Activated CD4-positive, alpha-beta T cell treated with anti-CD3 and anti-CD28 coated beads for 1 hour (primary cell): ENCODE results near the gene MEX3A.

Experiments
- DNase-seq: peaks from one replicate; pipeline ENCODE4 v3.0.0-alpha.2; 2020

MEX3A gene

DNA sequence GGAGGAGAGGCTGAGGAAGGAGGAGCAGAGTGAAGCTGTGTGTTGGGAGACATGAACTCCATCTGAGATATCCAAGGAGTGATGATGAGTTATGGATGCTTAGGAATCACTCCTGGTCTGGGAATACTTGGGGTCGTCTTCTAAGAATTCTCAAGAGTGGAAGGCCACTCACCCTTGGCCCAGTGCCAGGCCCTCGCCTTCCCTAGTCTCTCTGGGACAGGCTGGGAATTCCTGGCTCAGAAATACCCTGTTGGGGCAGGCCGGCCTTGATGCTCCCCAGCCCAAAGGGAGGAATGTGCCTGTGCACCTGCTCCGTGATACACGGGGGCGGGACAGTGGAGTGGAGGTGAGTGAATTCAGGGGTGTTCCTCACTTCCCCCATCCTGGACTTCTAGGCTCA lies 19.6 kb upstream of the MEX3A start:
- DNase-seq, result no peak

DNA sequence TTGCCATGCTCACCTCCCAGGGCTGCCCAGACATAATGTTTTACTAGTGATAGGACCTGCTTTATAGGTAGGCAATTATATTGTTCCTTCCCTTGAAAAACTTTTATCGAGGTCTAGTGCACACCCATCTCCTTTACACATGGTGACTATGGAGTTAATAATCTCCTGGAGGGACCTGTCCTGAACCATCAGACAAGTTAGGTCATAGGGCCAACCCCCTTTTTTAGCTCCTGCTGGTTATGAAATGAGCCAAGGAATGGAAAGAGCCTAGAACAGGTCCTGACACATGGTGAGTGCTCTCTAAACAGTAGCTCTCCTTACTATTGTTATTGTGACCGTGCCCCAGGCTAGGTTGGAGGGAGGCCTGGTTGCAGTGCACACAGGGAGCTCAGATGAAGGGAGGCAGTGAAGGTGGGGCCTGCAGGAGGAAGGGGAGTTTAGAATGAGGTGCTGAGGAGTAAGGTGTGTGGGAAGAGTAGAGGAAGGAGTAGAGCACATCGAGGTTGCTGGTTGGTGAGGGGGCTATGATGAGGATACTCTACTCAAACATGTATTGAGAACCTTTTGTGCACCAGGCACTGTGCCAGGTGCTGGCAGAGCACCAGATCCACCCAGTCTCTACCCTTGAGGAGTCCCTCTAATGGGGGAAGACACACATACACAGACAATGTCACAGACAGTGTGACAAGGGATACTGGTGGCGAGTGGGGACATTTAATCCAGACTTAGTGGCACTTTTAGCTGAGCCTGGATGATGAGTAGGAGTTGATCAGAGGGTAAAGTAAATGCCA lies 18.1 kb upstream of the MEX3A start:
- no peak for DNase-seq

DNA sequence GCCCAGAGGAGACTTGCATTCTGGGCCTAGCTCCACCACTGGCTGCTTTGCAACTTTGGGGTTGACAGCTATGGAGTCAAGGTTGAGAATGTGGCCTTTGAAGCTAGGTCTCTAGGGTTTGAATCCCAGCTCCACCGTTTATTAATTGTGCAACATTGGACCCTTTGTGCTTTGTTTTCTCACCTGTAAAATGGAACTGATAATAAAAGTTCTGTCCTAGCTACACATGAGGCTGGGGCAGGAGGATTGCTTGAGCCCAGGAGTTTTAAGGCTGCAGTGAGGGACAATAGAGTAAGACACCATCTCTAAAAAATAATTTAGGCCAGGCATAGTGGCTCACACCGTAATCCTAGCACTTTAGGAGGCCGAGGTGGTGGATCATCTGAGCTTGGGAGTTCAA lies 17.0 kb upstream of the MEX3A start:
- no peak for DNase-seq

DNA sequence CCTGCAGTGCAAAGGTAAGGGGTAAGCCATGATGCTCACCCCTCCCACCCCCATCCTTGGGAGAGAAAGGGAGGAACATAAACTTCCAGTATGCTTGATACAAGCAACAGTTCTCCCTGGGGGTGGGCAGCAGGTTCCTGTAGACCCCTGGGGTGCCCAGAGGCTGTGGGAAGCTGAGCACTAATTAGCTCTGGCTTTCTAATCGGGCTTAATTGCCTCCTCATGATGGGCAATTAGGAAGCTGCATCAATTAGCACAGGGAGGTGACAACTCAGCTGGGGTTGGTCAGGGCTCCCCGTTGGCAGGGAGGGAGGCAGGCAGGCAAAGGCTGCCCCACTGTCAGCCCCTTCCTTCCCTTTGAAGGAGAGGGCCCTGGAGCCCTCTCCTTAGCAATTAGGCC lies 16.5 kb upstream of the MEX3A start:
- DNase-seq, result no peak

DNA sequence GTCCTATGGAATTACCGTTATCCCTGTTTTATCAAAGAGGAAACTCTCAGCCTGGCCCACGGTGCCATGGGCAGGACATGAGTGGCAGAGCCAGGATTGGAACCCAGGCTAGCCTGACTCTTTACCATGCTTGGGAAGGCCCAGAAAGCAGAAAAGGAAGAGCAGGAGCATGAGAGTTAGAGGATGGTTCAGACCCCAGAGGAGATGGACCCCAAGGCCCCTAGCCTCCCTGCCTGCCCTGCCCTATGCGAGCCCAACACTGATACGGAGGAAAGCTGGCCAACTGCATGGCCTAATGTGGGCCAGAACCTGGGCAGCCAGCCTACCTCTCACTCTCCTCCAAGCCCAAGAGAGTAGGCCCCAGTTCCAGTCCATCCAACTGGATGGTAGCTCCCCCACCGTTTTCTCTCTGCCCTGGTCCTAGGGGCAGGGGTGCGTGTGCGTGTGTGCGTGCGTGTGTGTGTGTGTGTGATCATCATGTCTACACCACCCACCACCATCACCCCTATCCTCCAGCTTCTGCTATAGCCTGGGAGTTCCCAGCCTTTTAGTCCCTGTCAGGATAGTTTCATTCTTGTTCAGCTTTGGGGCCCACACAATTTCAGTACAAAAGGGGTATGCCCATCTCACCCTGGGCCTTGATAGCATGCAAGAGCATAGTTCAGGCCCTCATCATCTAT lies 15.4 kb upstream of the MEX3A start:
- DNase-seq, result no peak

DNA sequence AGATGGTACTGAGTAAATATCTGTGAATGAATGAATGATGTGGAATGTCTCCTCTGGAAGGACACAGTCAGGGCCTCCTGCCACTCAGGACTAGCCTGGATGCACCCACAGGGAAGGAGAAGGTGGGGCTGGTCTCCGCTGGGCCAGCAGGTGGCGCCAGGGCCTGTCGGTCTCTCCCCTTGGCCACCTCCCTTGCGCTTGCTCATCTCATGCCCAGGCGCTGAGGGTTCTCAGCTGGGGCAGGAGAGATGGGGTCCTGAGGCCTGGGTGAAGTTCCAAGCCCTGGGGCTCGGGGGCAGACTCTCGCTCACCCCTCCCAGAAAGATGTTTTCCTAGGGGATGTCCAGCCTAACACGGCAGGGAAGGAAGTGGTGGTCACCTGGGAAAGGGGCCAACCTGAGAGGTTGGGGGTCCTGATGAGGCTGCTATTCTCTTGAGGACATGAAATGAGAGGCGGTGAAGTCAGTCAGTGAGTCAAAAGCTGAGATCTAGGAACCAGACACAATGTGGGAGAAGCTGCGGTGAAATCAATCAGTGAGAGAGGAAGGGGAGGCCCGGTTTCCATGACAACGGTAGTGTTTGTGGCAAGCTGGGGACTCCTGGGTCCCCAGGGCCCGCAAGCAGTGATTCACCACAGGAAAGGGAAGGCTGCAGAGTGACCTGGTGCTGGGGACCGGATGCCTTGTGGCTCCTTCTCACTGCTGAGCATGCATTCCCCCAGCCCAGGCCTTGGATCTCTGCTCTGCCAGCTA lies 14.6 kb upstream of the MEX3A start:
- peak; percentile 74 for DNase-seq

DNA sequence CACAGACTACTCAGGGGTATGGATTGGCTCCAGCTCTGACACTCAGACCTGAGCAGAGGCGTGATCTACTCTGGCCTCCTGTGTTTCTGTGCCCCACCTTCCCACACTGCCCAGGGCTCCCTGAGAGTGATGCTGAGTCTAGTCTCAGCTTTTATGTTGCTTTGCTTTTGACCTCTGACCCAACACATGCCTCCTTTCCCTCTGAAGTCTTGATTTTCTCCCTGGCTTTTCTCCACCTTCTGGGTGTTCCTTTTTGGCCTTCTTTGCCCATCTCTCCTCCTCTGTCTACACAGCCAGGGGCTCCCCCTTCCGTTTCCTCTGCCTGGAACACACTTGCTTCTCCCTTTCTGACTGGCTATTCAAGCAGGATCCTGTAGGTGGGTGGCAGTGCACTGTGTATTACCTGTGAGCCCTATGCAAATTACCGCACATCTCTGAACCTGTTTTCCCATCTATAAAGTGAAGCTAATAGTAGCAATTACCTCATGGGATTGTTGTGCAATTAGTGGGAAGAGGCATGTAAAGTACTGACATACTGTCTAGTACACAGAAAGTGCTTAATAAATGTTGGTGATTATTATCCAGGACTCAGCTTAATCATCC lies 13.7 kb upstream of the MEX3A start:
- no peak for DNase-seq

DNA sequence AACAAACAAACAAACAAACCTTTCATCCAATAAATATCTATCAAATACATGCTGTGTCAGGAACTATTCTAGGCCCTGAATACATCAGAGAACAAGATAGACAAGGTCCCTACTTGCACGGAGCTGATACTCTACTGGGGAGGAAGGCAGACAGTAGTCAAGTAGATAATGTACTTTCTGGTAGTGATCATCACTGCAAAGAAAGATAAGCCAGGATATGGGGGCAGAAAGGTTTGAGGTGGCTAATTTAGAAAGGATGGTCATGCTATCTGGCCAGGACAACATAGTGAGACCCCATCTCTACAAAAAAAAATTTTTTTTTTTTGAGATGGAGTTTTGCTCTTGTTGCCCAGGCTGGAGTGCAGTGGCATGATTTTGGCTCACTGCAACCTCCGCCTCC lies 9.3 kb upstream of the MEX3A start:
- DNase-seq, result no peak

DNA sequence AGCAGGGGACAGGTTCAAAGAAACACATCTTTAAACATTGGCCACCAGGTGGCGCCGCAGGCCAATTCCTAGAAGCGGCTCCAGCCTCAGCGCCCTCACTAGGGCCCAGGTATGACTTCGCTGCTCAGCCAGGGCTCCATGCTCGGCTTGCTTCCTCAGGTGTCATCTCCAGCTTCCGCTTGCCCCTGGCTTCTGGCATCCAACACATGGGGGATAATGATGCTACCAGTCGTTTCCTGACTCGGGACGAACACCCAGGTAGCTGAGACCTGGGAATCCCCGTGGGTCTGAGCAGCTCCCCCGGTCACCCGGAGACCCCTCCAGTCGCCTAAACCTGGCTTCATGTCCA lies 8.5 kb upstream of the MEX3A start:
- DNase-seq, result peak; percentile 86

DNA sequence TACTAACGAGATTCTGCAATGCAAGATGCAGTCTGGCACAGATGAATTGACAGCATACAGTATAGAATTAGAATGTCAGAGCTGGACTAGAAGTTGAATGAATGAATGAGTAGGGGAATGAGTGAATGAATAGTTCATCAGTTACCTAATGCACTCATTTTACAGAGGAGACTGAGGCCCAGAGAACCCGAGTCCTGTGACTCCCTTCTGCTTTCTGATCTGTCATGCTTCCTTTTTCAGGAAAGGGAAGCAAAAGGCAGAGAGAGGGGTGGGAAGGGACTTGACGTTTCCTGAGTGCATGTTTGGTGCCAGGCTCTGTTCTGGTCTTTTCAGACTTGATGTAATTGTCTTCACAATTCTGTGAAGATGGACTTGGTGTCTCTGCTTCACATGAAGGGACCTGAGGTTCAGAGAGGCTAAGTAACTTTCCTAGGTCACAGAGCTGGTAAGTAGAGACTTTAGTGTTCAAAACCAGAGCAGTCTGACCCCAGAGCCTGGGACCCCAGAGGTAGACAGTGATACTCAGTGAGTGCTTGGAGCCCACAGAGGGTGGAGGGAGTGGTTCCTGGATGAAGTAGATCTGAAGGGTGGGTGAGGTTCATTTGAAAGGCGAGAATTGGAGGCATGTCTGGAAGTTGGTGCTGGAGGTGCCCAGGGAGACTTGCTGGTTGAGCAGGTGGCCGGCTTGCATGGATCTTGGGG lies 8.0 kb upstream of the MEX3A start:
- no peak for DNase-seq

DNA sequence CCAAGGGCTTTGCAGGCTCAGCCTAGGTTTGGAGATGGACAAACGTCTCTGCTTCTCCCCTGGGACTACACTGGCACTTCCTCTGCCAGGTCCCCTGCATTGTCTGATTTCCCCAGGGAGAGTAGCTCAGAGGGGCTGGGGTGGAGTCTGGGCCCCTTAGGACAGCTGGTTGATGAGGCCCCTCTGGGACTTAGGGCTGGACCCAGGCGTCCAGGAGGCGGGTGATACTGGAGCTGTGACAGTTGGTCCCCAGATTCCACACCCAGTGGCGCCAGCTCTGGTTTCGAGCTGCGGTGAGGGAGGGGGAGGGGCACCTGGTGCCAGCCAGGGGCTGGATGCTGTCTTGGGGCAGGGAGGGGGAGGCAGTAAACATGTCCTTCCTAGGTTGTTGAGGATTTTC lies 7.4 kb upstream of the MEX3A start:
- DNase-seq, result no peak

DNA sequence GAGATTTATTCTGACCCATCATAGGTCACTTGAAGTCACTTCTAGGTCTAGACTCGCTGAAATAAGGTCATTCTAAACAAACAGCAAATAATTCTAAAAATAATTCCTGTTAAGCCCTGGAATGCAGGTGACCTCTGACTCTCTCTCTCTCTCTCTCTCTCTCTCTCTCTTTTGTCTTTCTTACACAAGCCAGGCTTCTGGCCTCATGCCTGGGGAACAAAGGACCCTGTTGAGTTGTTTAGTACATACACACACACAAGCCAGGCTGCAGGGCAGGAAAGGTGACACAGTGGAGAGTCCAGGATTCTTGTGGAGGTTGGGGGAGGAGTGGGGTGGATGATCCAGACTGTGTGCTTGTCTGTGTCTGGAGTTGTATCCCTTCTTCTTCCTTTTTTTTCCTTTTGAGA lies 4.0 kb upstream of the MEX3A start:
- no peak for DNase-seq

DNA sequence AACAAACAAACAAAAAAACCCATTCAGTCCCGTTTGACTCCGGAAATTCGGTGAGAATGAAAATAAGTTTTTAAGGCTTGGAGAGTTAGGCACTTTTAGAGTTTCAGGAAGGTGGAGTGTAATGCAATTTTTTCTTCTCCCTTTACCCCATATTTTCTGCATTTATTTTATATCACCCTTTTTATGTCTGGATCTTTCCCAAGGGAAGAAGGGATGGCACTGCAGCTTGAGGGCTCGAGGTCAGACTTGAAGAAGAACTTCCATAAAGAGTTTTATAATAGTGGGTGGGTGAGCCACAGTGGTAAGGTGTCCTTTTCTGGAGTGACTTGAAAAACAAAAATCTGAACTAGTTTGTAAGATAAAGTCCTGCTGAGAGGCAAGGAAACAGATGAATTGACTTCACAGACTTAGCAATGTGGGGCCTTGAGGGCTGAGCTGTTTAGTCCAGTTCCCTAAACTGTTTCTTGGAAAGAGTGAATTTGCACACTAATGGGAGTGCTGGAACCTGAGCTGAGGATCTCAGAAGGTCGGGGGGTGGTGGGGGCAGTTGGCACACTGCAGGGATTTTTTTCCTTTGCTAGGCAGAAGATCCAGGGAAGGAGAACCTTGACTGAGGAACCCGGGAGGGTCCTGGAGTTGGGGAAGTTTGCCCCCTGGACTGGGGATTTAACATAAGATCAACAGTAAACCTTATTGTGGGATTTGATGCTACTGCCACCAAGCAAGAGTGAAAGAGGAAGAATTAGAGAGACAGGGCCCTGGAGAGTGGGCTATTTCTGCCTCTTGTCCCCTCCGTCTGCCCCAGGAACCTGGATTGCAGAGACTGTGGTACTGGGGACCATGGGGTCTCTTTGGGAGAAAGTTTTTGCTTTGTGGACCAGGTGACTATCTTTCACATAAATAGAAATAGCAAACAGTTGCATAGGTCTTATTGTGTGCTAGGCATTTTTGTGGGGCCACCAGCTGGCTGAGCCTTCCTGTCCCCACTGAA lies 1.8 kb upstream of the MEX3A start:
- DNase-seq, result no peak

DNA sequence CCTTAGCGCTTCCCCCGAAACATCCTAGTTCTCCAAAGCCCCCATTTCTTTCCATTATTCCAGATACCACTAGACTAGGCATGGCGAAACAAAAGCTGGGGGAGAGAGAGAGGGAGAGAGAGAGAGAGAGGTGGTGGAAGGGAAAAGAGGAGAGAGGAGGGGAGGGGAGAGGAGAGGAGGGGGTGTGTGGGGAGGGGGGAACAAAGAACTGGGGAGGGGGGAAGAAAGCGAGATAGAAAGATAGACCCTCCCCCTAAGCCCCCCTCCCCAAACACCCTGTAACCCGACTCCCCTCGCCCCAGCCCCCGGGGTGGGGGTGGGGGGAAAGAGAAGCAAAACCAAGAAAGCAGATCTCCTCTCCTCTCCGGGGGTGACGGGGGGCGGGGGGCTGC lies 352 bp downstream of the MEX3A start:
- no peak for DNase-seq

DNA sequence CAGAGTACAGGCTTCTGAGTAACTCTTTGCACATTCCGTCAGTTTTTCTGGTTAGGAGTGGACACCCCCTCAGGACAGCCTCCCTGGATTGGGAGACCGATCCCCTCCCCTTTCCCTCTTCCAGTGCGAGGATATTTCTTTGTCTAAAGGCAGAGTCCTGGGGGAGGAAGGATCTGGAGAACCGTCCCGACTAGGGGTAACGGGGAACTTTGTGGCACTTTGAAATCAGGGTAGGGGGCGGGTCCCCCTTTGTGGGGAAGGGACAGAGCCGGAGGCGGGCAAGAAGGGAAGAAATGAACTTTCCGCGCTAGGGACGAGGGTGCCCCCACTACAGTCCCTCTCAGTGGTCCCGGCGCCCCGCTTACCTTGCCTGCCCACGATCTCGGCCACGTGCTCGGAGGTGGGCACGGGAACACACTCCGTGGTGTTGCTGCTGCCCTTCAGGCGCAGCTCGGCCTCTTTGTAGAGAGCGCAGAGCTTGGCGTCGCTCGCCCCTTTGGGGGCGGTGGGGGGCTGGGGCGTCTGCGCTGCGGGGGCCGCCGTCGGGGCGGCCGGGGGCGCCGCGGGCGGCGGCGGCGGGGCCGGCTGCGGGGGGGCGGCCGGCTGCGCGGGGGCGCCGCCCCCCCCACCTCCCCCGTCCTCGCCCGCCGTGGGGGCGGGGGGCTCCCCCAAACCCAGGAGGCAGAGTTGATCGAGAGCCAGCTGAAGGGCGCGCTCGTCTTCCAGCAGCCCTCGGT lies 917 bp downstream of the MEX3A start:
- DNase-seq, result no peak

DNA sequence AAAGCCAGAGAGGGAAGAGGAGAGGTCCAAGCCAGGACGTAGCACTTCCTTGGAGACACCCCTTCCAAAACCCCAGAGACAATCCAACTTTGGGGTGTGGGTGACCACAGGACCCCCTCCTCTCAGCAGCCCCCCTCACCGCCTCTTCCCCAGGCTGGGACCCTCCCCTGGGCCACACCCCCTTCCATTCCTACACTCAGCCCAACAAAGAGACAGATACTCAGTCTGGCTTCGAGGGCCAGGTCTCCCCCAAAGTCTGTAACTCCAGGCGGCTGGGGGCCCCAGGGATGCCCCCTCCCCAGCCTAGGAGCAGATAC lies 1.4 kb downstream of the MEX3A start:
- DNase-seq, result no peak

DNA sequence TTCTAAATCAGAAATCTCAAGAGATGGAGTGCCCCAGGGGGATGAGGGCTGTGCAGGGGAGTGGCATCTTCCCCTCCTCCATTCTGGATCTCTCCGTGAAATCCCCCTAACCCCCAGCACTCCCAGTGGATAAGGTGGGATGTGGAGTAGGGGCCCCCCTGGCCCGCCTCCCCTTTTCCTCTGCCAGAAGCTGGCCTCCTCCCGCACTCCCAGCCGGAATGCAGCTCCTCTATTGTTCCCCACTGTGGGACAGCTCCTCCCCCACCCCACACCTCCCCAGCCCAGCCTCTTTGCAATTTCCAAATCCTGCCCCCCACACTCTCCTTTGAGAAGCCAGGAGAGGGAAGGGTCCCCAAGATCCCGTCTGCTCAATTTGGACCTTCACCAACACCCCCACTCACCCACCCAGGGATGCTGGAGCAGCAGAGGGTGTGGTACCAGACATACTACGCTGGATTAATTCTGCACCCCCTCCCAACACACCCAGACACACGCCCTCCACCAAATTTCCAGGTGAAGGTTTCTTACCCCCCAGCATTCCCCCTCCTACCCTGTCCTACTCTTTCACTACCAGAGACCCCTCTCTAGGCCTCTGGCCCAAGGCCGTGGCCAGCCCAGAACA lies 1.9 kb downstream of the MEX3A start:
- DNase-seq, result no peak

DNA sequence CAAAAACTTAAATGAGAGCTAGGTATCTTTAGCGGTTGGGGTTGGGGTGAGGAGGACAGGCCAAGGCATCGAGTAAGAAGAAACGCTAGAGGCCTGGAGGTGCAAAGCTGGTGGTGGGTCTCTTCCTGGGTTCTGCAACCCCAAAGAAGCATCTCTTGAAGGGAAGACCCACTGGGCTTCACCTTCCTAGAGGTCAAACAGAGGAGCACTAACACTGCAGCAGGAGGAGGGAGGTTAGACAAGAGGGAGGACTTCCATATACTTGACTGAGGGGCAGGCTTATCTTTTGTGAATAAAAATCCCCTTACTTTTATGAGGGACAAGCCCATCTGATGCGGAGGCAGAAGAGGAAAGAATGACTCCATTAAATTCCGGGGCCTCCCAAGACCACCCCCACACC lies 2.5 kb downstream of the MEX3A start:
- DNase-seq, result no peak

DNA sequence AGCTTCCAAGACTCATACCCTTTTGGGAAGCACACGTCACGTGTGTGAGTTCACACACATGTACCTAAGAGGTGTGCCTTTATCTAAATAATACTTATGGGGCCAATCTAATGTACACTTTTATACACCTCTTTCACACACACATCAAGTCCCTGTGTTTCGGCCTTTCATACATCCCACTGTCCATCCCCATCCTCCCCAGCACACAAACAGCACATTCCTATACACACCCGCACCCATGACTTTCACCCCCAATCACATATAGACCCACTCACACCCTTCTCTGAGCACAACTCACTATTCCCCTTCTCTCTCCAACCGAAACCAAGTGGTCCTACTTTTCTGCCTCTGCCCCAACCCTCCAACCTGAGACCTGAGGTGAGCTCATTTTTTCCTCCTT lies 3.5 kb downstream of the MEX3A start:
- DNase-seq, result no peak

DNA sequence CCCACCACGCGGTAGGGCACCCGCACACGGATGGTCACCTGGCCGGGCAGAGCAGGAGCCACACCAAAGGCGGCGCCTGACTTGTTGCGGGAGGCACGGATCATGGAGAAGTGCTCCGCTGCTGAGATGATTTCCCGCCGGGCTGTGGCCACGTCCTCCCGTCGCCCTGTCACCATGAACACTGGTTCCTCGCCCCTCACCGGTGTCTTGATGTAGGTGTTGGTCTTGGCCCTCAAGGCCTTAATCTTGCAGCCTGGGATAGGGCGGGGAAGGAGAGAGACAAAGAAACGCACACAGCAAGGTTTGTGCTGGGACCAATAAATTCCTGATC lies 4.9 kb downstream of the MEX3A start:
- no peak for DNase-seq
